Non-pigmented ciliary epithelial cell (primary cell): Measurements from ENCODE around the gene ZNF281.
"Not testable (repeated sequence)": the region's sequence is repeated elsewhere in the genome, so short reads cannot be mapped to it uniquely, and the experiment has no call there.

ENCODE experiments used
- DNase-seq: peaks from one replicate; pipeline ENCODE4 v3.0.0-alpha.2; 2010; ENCODE audit warnings: low read depth

ZNF281 gene

DNA sequence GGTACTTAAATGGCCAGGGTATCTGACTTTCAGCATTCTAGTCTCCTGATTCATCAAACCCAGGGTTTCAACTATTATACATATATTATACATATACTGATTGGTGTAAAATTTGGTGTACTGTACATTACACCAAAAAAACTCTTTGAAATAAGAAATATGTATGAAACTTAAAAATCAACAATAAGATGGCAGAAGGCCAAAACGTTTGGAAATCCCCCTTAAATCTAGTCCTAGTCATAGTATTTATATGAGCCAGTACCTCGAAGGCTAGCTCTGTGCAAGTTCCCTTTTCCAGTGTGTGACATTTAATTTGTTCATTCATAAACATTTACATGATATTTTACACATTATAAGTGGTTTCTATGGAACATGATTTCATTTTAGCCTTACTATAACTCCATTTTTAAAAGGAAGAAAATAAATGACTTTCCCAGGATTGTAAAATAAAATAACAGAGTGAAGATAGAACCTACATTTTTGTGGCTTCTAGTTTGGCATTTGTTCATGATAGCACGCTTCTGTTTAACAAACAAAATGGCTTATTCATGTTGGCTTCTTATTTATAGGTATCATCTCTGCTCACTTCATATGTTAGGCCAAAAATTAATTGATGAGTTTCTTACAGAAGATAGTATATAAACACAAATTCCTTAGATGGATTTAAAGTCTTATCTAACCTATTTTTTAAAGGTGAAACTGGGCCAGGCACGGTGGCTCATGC lies 18.8 kb upstream of the ZNF281 start:
- DNase-seq, result no peak

- DNase-seq, result no peak
Observed at GRCh38 chr1:200427744-200428143, 17.9 kb upstream of the ZNF281 start.

DNA sequence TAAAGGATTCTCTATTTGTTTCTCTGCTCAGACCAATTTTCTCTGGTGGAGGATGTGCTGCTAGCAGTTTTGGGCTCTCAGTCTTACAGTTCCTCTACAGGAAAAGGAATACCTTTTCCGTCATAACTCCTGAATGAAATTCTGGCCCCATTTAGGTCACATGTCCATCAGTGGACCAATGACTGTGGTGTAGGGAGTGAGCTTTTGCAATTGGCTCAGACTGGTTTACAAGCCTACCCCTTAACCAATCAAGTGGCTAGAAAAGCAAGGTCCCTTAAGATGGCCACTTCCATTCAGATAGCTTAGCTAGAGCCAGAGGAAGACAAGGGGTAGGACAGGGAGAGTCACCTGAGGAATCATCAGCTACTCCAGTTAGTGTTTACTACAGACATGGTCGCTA lies 16.4 kb upstream of the ZNF281 start:
- no peak for DNase-seq

GRCh38 chr1:200423235-200423634 lies 13.4 kb upstream of the ZNF281 start:
- no peak for DNase-seq

DNA sequence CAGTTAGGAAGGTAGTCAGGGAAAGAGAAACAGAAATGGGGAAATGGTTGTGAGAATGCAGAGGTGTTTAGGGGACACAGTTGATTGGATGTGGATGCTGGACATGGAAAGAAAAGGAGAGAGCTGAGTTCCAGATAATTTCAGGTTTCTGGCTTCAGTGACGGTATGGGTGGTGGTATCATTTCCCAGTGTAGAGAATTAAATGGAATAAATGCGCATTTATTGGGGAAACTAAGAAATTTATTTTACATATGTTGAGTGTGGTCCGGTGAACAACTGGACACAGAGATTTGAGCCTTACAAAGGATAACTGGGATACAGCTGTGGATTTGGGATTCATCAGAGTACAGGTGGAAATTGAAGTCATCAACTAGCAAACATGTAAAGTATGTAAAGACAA lies 12.4 kb upstream of the ZNF281 start:
- no peak for DNase-seq

DNA sequence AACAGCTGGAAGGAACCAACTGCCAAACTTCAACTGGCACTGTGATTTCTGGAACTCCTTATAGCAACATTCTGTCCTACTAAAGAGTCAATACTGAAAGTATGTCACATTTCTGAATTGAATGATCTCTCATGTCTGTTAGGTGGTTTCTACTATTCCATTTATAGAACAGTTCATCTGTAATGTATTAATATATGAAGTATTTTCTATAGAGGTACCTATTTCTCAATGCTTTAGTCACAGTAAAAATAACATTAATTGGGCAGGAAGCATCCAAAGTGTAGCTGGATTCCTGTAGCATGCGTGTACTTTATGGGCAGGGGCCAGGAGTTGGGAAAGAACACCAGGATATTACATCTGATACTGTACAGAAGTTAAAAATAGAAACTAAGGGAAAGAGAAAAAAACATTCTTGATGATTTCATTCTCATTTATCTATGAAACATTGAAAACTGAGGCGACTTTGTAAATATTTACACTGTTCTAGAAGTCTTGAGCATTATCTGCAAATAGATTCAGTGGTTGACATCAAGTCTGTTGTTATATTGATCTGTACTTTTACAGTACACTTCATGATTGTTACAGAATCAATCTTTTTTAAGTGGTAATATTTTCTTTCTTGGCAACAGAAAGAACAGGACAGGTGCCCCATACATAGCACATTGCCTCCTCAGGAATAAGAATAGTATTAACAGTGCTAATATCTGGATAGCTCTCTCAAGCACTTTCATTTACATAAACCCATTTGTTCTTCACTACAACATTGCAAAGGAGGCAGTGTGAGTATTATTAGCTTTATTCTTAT lies 6.2 kb upstream of the ZNF281 start:
- DNase-seq, result peak; percentile 92

GRCh38 chr1:200415227-200415626 lies 5.4 kb upstream of the ZNF281 start:
- DNase-seq, result no peak

GRCh38 chr1:200414657-200415056 lies 4.8 kb upstream of the ZNF281 start:
- DNase-seq, result no peak

DNA sequence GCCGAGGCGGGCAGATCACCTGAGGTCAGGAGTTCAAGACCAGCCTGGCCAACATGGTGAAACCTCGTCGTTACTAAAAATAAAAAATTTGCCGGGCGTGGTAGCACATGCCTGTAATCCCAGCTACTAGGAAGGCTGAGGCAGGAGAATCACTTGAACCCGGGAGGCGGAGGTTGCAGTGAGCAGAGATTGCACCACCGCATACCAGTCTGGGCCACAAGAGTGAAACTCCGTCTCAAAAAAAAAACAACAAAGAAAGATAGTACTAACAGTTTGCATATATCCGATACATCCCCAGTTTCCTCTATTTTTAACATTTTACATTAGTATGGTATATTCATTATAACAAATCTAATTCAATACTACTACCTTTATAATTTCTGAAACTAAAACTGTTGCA lies 3.9 kb upstream of the ZNF281 start:
- DNase-seq, result not testable (repeated sequence)

GRCh38 chr1:200411406-200412257 lies 1.8 kb upstream of the ZNF281 start:
- no peak for DNase-seq

- no peak for DNase-seq
Observed at GRCh38 chr1:200410566-200410878, 686 bp upstream of the ZNF281 start.

DNA sequence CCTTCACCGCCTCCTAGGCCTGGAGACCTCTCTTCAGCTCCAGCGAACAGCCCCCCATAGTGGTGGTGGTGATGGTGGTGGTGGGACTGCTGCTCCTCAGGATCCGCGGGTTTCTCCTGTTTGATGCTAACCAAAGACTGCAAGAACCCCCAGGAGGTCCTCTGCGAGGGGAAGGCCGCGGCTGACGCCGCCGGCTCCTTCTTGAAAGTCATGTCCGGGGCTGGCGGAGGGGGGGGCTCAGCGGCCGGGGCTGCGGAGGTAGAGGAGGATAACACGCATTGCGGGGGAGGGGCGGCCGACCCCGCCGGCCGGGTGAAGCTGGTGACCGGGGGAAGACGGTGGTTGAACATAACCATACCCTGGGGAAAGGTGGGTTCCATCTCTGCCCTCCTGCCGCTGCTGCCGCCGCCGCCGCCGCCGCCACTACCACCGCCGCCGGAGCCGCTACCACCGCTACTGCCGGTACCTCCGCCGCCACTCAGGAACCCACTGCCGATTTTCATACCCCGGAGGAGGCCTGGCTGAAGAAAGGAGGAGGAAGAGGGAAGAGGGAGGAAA lies 554 bp downstream of the ZNF281 start:
- DNase-seq, result no peak

- no peak for DNase-seq
Observed at GRCh38 chr1:200406161-200406797, 3.6 kb downstream of the ZNF281 start.

- DNase-seq, result no peak
Observed at GRCh38 chr1:200405264-200405663, 4.6 kb downstream of the ZNF281 start.

- DNase-seq, result no peak
Observed at GRCh38 chr1:200401708-200402107, 8.1 kb downstream of the ZNF281 start.

DNA sequence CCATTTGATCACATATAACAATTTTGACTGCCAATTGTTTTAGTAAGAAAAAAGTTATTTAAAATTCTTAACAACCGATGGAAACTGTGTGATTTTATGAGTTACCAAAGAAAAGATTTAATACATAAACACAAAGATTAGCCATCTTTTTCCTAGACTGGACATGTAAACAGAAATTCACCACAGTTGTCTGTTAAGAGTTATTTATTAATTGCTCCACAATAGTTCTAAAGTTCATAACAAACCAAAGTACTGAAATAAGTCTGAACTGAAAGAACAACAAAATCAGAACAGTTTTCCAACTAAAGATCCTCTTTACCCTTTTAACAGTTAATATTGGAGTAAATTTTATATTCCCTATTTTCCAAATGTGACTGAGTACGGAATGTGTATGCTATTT lies 8.6 kb downstream of the ZNF281 start:
- no peak for DNase-seq

- DNase-seq, result no peak
Observed at GRCh38 chr1:200400556-200400955, 9.3 kb downstream of the ZNF281 start.

DNA sequence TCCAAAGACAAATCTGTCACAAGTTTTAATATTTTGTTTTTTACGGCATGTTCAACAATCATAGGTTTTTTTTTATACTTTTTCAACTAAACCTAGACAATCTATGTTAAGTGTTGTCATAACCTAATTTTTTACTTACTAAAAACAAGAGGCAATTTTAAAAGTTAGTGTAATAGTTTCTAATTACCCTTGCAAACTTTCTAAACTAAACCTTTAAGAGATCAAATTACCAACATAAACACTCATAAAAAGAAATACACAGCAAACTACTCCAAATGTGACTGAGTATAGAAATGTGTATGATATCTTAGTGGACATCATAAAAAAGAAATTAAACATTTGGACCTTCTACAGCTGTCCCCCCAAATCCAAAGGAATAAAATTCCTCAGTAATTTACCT lies 10.0 kb downstream of the ZNF281 start:
- no peak for DNase-seq

GRCh38 chr1:200398373-200398772 lies 11.5 kb downstream of the ZNF281 start:
- no peak for DNase-seq

DNA sequence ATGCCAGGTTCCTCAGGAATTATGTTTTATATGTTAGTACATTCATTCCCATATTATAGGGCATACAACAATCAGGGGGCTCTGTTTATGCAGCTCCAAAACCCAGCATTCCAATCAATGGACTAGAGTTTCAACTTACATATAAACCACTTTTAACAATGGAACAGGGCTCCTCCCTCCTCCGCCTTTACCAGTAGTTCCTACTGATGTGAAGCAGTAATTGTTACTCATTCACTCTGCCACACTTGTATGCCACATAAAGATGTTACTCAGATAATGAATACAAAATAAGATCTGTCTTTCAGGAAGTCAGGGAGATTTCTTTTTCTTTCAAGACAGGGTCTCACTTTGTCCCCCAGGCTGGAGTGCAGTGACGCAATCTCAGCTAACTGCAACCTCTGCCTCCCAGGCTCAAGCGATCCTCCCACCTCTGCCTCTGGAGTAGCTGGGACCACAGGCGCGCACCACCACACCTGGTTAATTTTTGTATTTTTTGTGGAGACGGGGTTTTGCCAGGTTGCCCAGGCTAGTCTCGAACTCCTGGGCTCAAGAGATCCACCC lies 17.1 kb downstream of the ZNF281 start:
- DNase-seq, result no peak

DNA sequence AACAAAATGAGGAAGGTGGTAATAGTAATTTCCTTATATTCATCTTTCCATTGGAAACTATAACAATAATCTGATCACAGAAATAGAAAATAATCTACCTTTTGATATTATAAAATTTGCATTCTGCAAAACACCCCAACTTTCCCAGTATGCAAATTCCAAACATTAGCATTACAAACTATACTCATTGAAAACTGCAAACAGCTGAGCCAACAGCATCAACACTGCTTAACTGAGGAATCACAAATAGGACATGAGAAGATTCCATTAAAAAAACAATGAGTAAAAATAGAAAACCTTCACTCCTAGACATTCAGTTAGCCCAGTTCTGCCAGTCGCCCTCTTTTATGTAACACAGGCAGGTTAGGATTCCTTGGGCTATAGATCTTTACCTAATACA lies 18.1 kb downstream of the ZNF281 start:
- no peak for DNase-seq

DNA sequence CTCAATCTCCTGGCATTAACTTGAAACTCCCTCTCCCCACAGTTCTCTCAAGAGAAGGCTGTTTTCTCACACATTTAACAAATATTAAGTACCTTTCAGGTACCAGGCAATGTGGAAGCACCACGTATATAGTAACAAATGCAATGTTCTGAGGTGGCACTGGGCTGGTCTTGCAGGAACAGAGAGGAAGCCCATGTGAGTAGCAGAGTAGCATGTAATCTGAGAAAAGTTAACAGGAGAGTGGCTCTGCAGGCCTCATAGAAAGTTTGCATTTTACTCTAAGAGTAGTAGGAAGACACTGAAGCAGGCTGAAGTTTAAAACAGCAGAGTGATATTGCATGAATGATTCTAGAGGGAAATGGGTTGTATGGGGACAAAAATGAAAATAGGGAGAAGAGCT lies 21.0 kb downstream of the ZNF281 start:
- DNase-seq, result no peak
